Measurements from ENCODE around the gene CHCHD3. TPM values are rescaled to one million over a fixed set of nuclear protein-coding genes. Genes with fewer than 3 reads are reported as not detected.

Gene CHCHD3
- total RNA-seq, 1 experiment from 2014 or later, result 149 TPM

DNA sequence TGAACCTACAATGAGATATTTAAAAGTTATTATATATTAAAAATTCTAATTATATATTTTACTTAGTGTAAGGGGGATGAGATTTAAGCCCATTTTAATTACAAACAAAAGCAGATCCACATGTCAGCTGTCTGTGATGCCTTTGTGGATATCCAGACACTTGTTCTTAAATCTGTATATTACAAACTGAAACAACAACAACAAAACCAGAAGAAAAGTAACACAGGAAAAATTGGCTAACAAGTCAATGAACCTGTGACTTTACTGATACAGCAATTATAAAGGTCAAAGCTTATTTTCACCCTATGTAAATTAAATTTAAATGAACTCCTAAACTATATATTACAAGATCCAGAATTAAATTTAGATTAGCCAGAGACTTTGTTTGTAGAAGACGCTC, 222.7 kb downstream of the CHCHD3 start:
- BruUV-seq (replicated peaks), result no TSS peak
- TF ChIP-seq, protein P1, sequence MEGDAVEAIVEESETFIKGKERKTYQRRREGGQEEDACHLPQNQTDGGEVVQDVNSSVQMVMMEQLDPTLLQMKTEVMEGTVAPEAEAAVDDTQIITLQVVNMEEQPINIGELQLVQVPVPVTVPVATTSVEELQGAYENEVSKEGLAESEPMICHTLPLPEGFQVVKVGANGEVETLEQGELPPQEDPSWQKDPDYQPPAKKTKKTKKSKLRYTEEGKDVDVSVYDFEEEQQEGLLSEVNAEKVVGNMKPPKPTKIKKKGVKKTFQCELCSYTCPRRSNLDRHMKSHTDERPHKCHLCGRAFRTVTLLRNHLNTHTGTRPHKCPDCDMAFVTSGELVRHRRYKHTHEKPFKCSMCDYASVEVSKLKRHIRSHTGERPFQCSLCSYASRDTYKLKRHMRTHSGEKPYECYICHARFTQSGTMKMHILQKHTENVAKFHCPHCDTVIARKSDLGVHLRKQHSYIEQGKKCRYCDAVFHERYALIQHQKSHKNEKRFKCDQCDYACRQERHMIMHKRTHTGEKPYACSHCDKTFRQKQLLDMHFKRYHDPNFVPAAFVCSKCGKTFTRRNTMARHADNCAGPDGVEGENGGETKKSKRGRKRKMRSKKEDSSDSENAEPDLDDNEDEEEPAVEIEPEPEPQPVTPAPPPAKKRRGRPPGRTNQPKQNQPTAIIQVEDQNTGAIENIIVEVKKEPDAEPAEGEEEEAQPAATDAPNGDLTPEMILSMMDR (conservative IDR thresholded peaks at IDR 0.05; ENCODE audit: low read depth, low read length), result no peak
- TF ChIP-seq EZH2 (IDR thresholded peaks at IDR 0.05; ENCODE audit: low read length, unreplicated experiment) (no peak), EZH2phosphoT487 (IDR thresholded peaks at IDR 0.05; ENCODE audit: borderline replicate concordance, low read length) (no peak)
- Histone ChIP-seq H3K36me3 (ENCODE audit: low read depth, low read length) (peaks cover 6% of the 10 kb centered on the region; the same call in 1 of the 2 replicates), H3K79me2 (ENCODE audit: low read length) (no peaks in the 10 kb centered on the region), H3K4me2 (ENCODE audit: low read length) (no peak overlapping the region), H2AFZ (ENCODE audit: low read length) (no peak overlapping the region), H3K9ac (ENCODE audit: low read length) (no peak overlapping the region), H3K4me3 (ENCODE audit: low read length) (no peak overlapping the region), H3K9me2 (replicated peaks; ENCODE audit: low read length) (no peaks in the 10 kb centered on the region), H3K9me3 (ENCODE audit: low read length) (no peaks in the 10 kb centered on the region), H3K27me3 (ENCODE audit: low read length) (no peaks in the 10 kb centered on the region), H3K27ac (ENCODE audit: low read length) (no peak overlapping the region), H3K4me1 (ENCODE audit: insufficient read depth, low read length) (peaks cover 7% of the 10 kb centered on the region; the same call in 1 of the 2 replicates), H4K20me1 (ENCODE audit: low read length) (no peaks in the 10 kb centered on the region), H3F3A (ENCODE audit: low read length, unreplicated experiment) (no peaks in the 10 kb centered on the region)
- ChIA-PET POLR2A (ENCODE audit: unreplicated experiment) (no interaction called here), CTCF (no interaction called here)
- no peak for ATAC-seq
- no peak for DNase-seq
- intact Hi-C loops (cut with micrococcal nuclease), result no loop called here

DNA sequence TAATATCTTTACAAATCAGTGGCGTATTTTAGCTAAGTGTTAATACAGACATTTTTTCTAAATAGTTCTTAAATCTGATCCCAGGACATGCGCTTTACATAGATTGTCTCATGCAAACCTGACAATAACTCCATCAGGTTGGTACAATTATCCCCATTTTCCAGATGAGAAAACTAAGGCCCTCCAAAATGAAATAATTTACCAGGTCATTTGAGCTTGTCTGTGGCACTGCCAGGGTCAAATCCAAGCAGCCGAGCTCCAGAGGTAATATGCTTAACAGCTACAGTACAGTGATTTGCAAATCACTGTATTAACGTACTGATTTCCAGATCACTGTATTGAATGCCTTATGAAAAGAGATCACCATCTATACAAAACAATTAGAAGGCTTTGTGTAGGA, 223.1 kb downstream of the CHCHD3 start:
- intact Hi-C loops (cut with micrococcal nuclease), result no loop called here
- Histone ChIP-seq H3K79me2 (ENCODE audit: low read length) (no peaks in the 10 kb centered on the region), H3K9me2 (replicated peaks; ENCODE audit: low read length) (no peaks in the 10 kb centered on the region), H3K4me1 (ENCODE audit: insufficient read depth, low read length) (peaks cover 7% of the 10 kb centered on the region; the same call in 1 of the 2 replicates), H3F3A (ENCODE audit: low read length, unreplicated experiment) (no peaks in the 10 kb centered on the region), H2AFZ (ENCODE audit: low read length) (no peak overlapping the region), H3K9me3 (ENCODE audit: low read length) (no peaks in the 10 kb centered on the region), H4K20me1 (ENCODE audit: low read length) (no peaks in the 10 kb centered on the region), H3K4me2 (ENCODE audit: low read length) (no peak overlapping the region), H3K27ac (ENCODE audit: low read length) (no peak overlapping the region), H3K4me3 (ENCODE audit: low read length) (no peak overlapping the region), H3K9ac (ENCODE audit: low read length) (no peak overlapping the region), H3K27me3 (ENCODE audit: low read length) (no peaks in the 10 kb centered on the region), H3K36me3 (ENCODE audit: low read depth, low read length) (peaks cover 6% of the 10 kb centered on the region; the same call in 1 of the 2 replicates)
- ATAC-seq (no peak), DNase-seq (no peak)
- ChIA-PET POLR2A (ENCODE audit: unreplicated experiment) (no interaction called here), CTCF (no interaction called here)
- BruUV-seq (replicated peaks), result no TSS peak
- TF ChIP-seq, protein P1 (conservative IDR thresholded peaks at IDR 0.05; ENCODE audit: low read depth, low read length), result no peak
- no peak for TF ChIP-seq EZH2 (IDR thresholded peaks at IDR 0.05; ENCODE audit: low read length, unreplicated experiment)

DNA sequence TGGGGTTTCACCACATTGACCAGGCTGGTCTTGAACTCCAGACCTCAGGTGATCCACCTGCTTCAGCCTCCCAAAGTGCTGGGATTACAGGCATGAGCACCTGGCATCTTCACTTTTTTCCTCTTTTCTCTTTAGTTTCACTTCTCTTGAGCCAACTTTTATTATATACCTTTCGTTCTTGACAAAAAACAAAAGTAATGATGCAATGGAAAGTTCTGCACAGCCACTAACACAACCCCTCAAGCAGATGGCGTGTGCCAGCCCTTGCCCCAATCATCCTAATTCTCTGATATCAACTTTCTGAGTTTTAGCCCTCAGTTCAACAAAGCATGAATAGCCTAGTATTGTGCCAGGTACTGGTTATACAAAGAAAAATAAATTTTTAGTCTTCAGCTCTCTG, 223.6 kb downstream of the CHCHD3 start:
- ATAC-seq (no peak), DNase-seq (no peak)
- no TSS peak for BruUV-seq (replicated peaks)
- H3F3A ChIP-seq (ENCODE audit: low read length, unreplicated experiment), result no peaks in the 10 kb centered on the region
- H4K20me1 ChIP-seq (ENCODE audit: low read length), result no peaks in the 10 kb centered on the region
- H3K36me3 ChIP-seq (ENCODE audit: low read depth, low read length), result 0 out of 2 replicates have a peak, but pooled peaks cover 4% of the 10 kb centered on the region
- no peak overlapping the region for H3K4me2 ChIP-seq (ENCODE audit: low read length)
- H3K27ac ChIP-seq (ENCODE audit: low read length), result no peak overlapping the region
- H3K27me3 ChIP-seq (ENCODE audit: low read length), result no peaks in the 10 kb centered on the region
- no peak overlapping the region for H2AFZ ChIP-seq (ENCODE audit: low read length)
- no peak overlapping the region for H3K4me3 ChIP-seq (ENCODE audit: low read length)
- no peak overlapping the region for H3K9ac ChIP-seq (ENCODE audit: low read length)
- peaks cover 7% of the 10 kb centered on the region; the same call in 1 of the 2 replicates for H3K4me1 ChIP-seq (ENCODE audit: insufficient read depth, low read length)
- H3K79me2 ChIP-seq (ENCODE audit: low read length), result no peaks in the 10 kb centered on the region
- intact Hi-C loops (cut with micrococcal nuclease), result no loop called here
- no peak for TF ChIP-seq EZH2phosphoT487 (IDR thresholded peaks at IDR 0.05; ENCODE audit: borderline replicate concordance, low read length)
- TF ChIP-seq EZH2 (IDR thresholded peaks at IDR 0.05; ENCODE audit: low read length, unreplicated experiment), result no peak
- TF ChIP-seq, protein P1 (conservative IDR thresholded peaks at IDR 0.05; ENCODE audit: low read depth, low read length), result no peak
- H3K9me2 ChIP-seq (replicated peaks; ENCODE audit: low read length), result no peaks in the 10 kb centered on the region
- POLR2A ChIA-PET (ENCODE audit: unreplicated experiment), result no interaction called here
- H3K9me3 ChIP-seq (ENCODE audit: low read length), result no peaks in the 10 kb centered on the region
- CTCF ChIA-PET, result interaction anchor here (0.6 kb wide), 1 partner anchor 13 kb away, joined by 3 read pairs; no protein-coding TSS in a partner anchor
